HG02870 (cell line): Measurements from ENCODE around the gene CAPN13.
"Not testable (repeated sequence)": the region's sequence is repeated elsewhere in the genome, so short reads cannot be mapped to it uniquely, and the experiment has no call there.

ENCODE experiments used
- ATAC-seq: cut with Tn5 transposase; IDR thresholded peaks from one replicate; pipeline ENCODE4 v1.9.1; 2021; ENCODE audit warnings: mild to moderate bottlenecking, moderate library complexity; ENCODE audit not compliant: unreplicated experiment

The CAPN13 gene

GRCh38 chr2:30705711-30706533, 101.3 kb downstream of the CAPN13 start:
- ATAC-seq, result no peak

- no peak for ATAC-seq
Measured at GRCh38 chr2:30705056-30705455, 102.2 kb downstream of the CAPN13 start.

- no peak for ATAC-seq
Measured at GRCh38 chr2:30704309-30705020, 102.8 kb downstream of the CAPN13 start.

GRCh38 chr2:30702694-30703093, 104.6 kb downstream of the CAPN13 start:
- no peak for ATAC-seq

GRCh38 chr2:30701782-30702181, 105.5 kb downstream of the CAPN13 start:
- ATAC-seq, result no peak

GRCh38 chr2:30697242-30698103, 109.8 kb downstream of the CAPN13 start:
- ATAC-seq, result not testable (repeated sequence)

- ATAC-seq, result no peak
Measured at GRCh38 chr2:30695749-30696148, 111.5 kb downstream of the CAPN13 start.

- no peak for ATAC-seq
Measured at GRCh38 chr2:30694286-30695055, 112.8 kb downstream of the CAPN13 start.

GRCh38 chr2:30693821-30694281, 113.4 kb downstream of the CAPN13 start:
- no peak for ATAC-seq

GRCh38 chr2:30692829-30693275, 114.4 kb downstream of the CAPN13 start:
- no peak for ATAC-seq

- no peak for ATAC-seq
Measured at GRCh38 chr2:30691948-30692828, 115.1 kb downstream of the CAPN13 start.

GRCh38 chr2:30691091-30691947, 115.9 kb downstream of the CAPN13 start:
- ATAC-seq, result no peak

- ATAC-seq, result no peak
Measured at GRCh38 chr2:30690126-30690561, 117.1 kb downstream of the CAPN13 start.

- no peak for ATAC-seq
Measured at GRCh38 chr2:30689496-30690125, 117.6 kb downstream of the CAPN13 start.

GRCh38 chr2:30688956-30689401, 118.3 kb downstream of the CAPN13 start:
- no peak for ATAC-seq

- ATAC-seq, result no peak
Measured at GRCh38 chr2:30686669-30687068, 120.6 kb downstream of the CAPN13 start.

GRCh38 chr2:30686000-30686399, 121.2 kb downstream of the CAPN13 start:
- ATAC-seq, result no peak

- ATAC-seq, result no peak
Measured at GRCh38 chr2:30684996-30685395, 122.2 kb downstream of the CAPN13 start.
